IMR-90 (cell line): Measurements from ENCODE around the gene SFSWAP. TPM values are rescaled to one million over a fixed set of nuclear protein-coding genes. Genes with fewer than 3 reads are reported as not detected.
"Not testable (repeated sequence)": the region's sequence is repeated elsewhere in the genome, so short reads cannot be mapped to it uniquely, and the experiment has no call there.

Experiments used
- ATAC-seq: fragments of 200-7000 bp; cut with Tn5 transposase; 2 replicates; pipeline ENCODE4 v1.9.1; 2020; ENCODE audit warnings: low read depth, mild to moderate bottlenecking, moderate library complexity
- BruUV-seq: library from RNA; stranded (reverse); fragments of 400-500 nt; replicated peaks from 2 replicates; lab custom pipeline; 2021; lab: Mats Ljungman, UMichigan
- CTCF ChIA-PET: fragments of 300-600 bp; formaldehyde crosslinking; extraction: SDS; loops from one replicate; lab custom pipeline; 2021; ENCODE audit warnings: antibody characterized with exemption; lab: Yijun Ruan, JAX
- POLR2A ChIA-PET: fragments of 300-600 bp; sonication (Branson Sonifier 250); formaldehyde crosslinking; loops from one replicate; lab custom pipeline; 2022; ENCODE audit warnings: antibody characterized with exemption; ENCODE audit not compliant: unreplicated experiment; lab: Charles Lee
- DNase-seq: peaks from one replicate; pipeline ENCODE4 v3.0.0; 2013
- H2AFZ ChIP-seq: replicated peaks from 2 replicates; pipeline ENCODE3; 2013; ENCODE audit warnings: low read length, mild to moderate bottlenecking; ENCODE audit not compliant: poor library complexity
- H2AK5ac ChIP-seq: 2 replicates; pipeline ENCODE4 v1.6.1; 2013; ENCODE audit warnings: low read depth, low read length, inconsistent platforms
- H2AK9ac ChIP-seq: replicated peaks from 2 replicates; pipeline ENCODE3; 2013; ENCODE audit warnings: mild to moderate bottlenecking, low read depth, low read length, moderate library complexity; ENCODE audit not compliant: poor library complexity
- H2BK120ac ChIP-seq: 2 replicates; pipeline ENCODE4 v1.6.1; 2013; ENCODE audit warnings: low read depth, low read length, inconsistent platforms
- H2BK15ac ChIP-seq: 3 replicates; pipeline ENCODE4 v1.6.1; 2013; ENCODE audit warnings: low read depth, low read length, inconsistent platforms
- H2BK20ac ChIP-seq: 2 replicates; pipeline ENCODE4 v1.6.1; 2013; ENCODE audit warnings: low read depth, mild to moderate bottlenecking, inconsistent platforms, low read length, moderate library complexity
- H2BK5ac ChIP-seq: 2 replicates; pipeline ENCODE4 v1.6.1; 2013; ENCODE audit warnings: mild to moderate bottlenecking, low read depth, low read length, inconsistent platforms; ENCODE audit not compliant: poor library complexity, severe bottlenecking
- H3K14ac ChIP-seq: replicated peaks from 2 replicates; pipeline ENCODE4 v1.6.1; 2013; ENCODE audit warnings: low read depth, low read length, inconsistent platforms
- H3K18ac ChIP-seq: 2 replicates; pipeline ENCODE4 v1.6.1; 2013; ENCODE audit warnings: low read depth, low read length, control low read depth
- H3K23ac ChIP-seq: 2 replicates; pipeline ENCODE4 v1.6.1; 2013; ENCODE audit warnings: low read depth, low read length, inconsistent platforms
- H3K27ac ChIP-seq: 2 replicates; pipeline ENCODE4 v1.5.1; 2013; ENCODE audit warnings: mild to moderate bottlenecking, control low read depth, low read length; ENCODE audit not compliant: insufficient read depth
- H3K27me3 ChIP-seq: 2 replicates; pipeline ENCODE4 v1.6.1; 2013; ENCODE audit warnings: low read length; ENCODE audit not compliant: control insufficient read depth, insufficient read depth
- H3K36me3 ChIP-seq: 2 replicates; pipeline ENCODE4 v1.6.1; 2013; ENCODE audit warnings: low read length, mixed read lengths; ENCODE audit not compliant: control insufficient read depth, insufficient read depth
- H3K4ac ChIP-seq: 2 replicates; pipeline ENCODE4 v1.6.1; 2013; ENCODE audit warnings: low read depth, low read length, inconsistent platforms
- H3K4me1 ChIP-seq: 2 replicates; pipeline ENCODE4 v1.6.1; 2013; ENCODE audit warnings: low read length, mixed read lengths; ENCODE audit not compliant: control insufficient read depth, insufficient read depth
- H3K4me2 ChIP-seq: 2 replicates; pipeline ENCODE4 v1.6.1; 2013; ENCODE audit warnings: low read depth, mild to moderate bottlenecking, control low read depth, low read length, moderate library complexity
- H3K4me3 ChIP-seq: 2 replicates; pipeline ENCODE4 v1.5.1; 2013; ENCODE audit warnings: low read depth, mild to moderate bottlenecking, control low read depth, low read length, moderate library complexity; ENCODE audit not compliant: insufficient read depth
- H3K56ac ChIP-seq: 2 replicates; pipeline ENCODE4 v1.6.1; 2013; ENCODE audit warnings: low read length, inconsistent platforms; ENCODE audit not compliant: insufficient read depth; ENCODE audit errors: extremely low read depth
- H3K79me1 ChIP-seq, 2 experiments: 2 replicates each; pipeline ENCODE4 v1.6.1; 2013; ENCODE audit warnings: low read length in 2 of 2, inconsistent platforms in 1 of 2, low read depth in 1 of 2
- H3K9ac ChIP-seq: 2 replicates; pipeline ENCODE4 v1.6.1; 2013; ENCODE audit warnings: low read depth, low read length, control low read depth
- H3K9me1 ChIP-seq: 2 replicates; pipeline ENCODE4 v1.6.1; 2013; ENCODE audit warnings: low read length, inconsistent platforms; ENCODE audit not compliant: insufficient read depth
- H3K9me3 ChIP-seq: 2 replicates; pipeline ENCODE4 v1.6.1; 2013; ENCODE audit warnings: low read length; ENCODE audit not compliant: control insufficient read depth, insufficient read depth
- H4K20me1 ChIP-seq: 2 replicates; pipeline ENCODE4 v1.6.1; 2013; ENCODE audit warnings: low read length, inconsistent platforms; ENCODE audit not compliant: insufficient read depth
- H4K5ac ChIP-seq: 2 replicates; pipeline ENCODE4 v1.6.1; 2013; ENCODE audit warnings: mild to moderate bottlenecking, low read depth, low read length, control low read depth
- H4K8ac ChIP-seq, 2 experiments: 2 replicates each; pipeline ENCODE4 v1.6.1; 2013; ENCODE audit warnings: low read depth in 2 of 2, low read length in 2 of 2, control low read depth in 1 of 2, inconsistent platforms in 1 of 2
- H4K91ac ChIP-seq: 2 replicates; pipeline ENCODE4 v1.6.1; 2013; ENCODE audit warnings: low read depth, low read length, inconsistent platforms; ENCODE audit not compliant: insufficient read depth
- WGBS, 2 experiments: methylation state at CpG; one replicate each; pipeline versions ENCODE4 v1.1.5 to v1.1.7; 2013; ENCODE audit warnings: missing lambda C conversion rate in 2 of 2; ENCODE audit not compliant: insufficient read length in 1 of 2; ENCODE audit errors: extremely low coverage in 2 of 2; 5-methylcytosine and 5-hydroxymethylcytosine counted together
- dilution Hi-C: fragments of 300-500 bp; cut with HindIII; formaldehyde crosslinking; loops from one replicate; pipeline ENCODE4 v1.14.3; 2018; ENCODE audit warnings: low sequenced_read_pairs; ENCODE audit not compliant: unreplicated experiment
- in situ Hi-C: fragments of 300-500 bp; cut with MboI; formaldehyde crosslinking; loops from 3 replicates; pipeline ENCODE4 v1.14.3; 2019; ENCODE audit warnings: low sequenced_read_pairs, inconsistent platforms, mixed read lengths
- intact Hi-C: fragments of 100-400 bp; cut with micrococcal nuclease; formaldehyde crosslinking; loops from 2 replicates; pipeline ENCODE4 v1.10.0; 2022
- polyA plus RNA-seq, 3 experiments: library from polyadenylated mRNA; depleted of rRNA; stranded (reverse); fragments of >200 nt; gene quantifications; 2 replicates each; pipeline ENCODE4 v1.2.3, GENCODE V29; 2012; ENCODE audit warnings: low replicate concordance in 1 of 3
- total RNA-seq: library from RNA; depleted of rRNA; stranded (reverse); fragments of >200 nt; gene quantifications from 2 replicates; pipeline ENCODE4 v1.2.3, GENCODE V29; 2012

The SFSWAP gene
- total and polyA plus RNA-seq, 2 of the 4 experiments (the other 2 are of a cell fraction) = 19.7 to 22.4 TPM

- WGBS, 2 experiments = no CpG with 5 or more reads among the region's 1 CpG
- H3K27ac ChIP-seq, H3K9me1 ChIP-seq, H3K23ac ChIP-seq, CTCF ChIA-PET, H2AK9ac ChIP-seq, H3K27me3 ChIP-seq, H4K8ac ChIP-seq, DNase-seq, POLR2A ChIA-PET, H3K4ac ChIP-seq, H3K18ac ChIP-seq, H3K56ac ChIP-seq, H2AFZ ChIP-seq, ATAC-seq, H4K20me1 ChIP-seq, H2AK5ac ChIP-seq, H2BK120ac ChIP-seq, H3K9ac ChIP-seq, H2BK15ac ChIP-seq, H2BK20ac ChIP-seq, H2BK5ac ChIP-seq, H3K4me3 ChIP-seq, intact Hi-C loops, H3K4me2 ChIP-seq, dilution Hi-C loops, H3K9me3 ChIP-seq, BruUV-seq, H3K14ac ChIP-seq, H4K91ac ChIP-seq, in situ Hi-C loops, H3K4me1 ChIP-seq, H4K5ac ChIP-seq: not testable (repeated sequence)
- Histone ChIP-seq H3K79me1 (peaks cover 13 to 23% of the 10 kb centered on the region in 2 experiments; a peak in 3 of 4 replicates), H3K36me3 (peaks cover 46% of the 10 kb centered on the region)
Observed at GRCh38 chr12:131744675-131745074, 33.8 kb downstream of the SFSWAP start.
